Naive thymus-derived CD4-positive, alpha-beta T cell (primary cell): Measurements from ENCODE around the gene FAM89A. TPM values are rescaled to one million over a fixed set of nuclear protein-coding genes. Genes with fewer than 3 reads are reported as not detected.
"Not testable (repeated sequence)": the region's sequence is repeated elsewhere in the genome, so short reads cannot be mapped to it uniquely, and the experiment has no call there.

Experiments used
- ATAC-seq: fragments of 150-1000 bp; cut with Tn5 transposase; 2 replicates; pipeline ENCODE4 v1.10.0; 2021; ENCODE audit warnings: mild to moderate bottlenecking, moderate library complexity
- CTCF ChIA-PET: fragments of 350-600 bp; sonication (Branson Sonifier 250); formaldehyde crosslinking; loops from one replicate; lab custom pipeline; 2021; ENCODE audit warnings: antibody characterized with exemption; lab: Charles Lee
- POLR2A ChIA-PET: fragments of 350-600 bp; sonication (Branson Sonifier 250); formaldehyde crosslinking; loops from one replicate; lab custom pipeline; 2021; ENCODE audit warnings: antibody characterized with exemption, inconsistent platforms; lab: Charles Lee
- DNase-seq, 9 donors: peaks; one replicate each; pipeline versions ENCODE4 v3.0.0 to v3.0.0-alpha.2; 2020 to 2022; ENCODE audit warnings: mixed read lengths in 1 of 9
- H3K27ac ChIP-seq: one replicate; pipeline ENCODE4 v1.7.0; 2013; ENCODE audit warnings: mild to moderate bottlenecking, low read depth, low read length, moderate library complexity
- H3K27me3 ChIP-seq, 2 donors: one replicate each; pipeline ENCODE4 v1.7.0; 2013; ENCODE audit warnings: low read length in 2 of 2, mild to moderate bottlenecking in 2 of 2, moderate library complexity in 2 of 2; ENCODE audit not compliant: control insufficient read depth in 2 of 2, insufficient read depth in 2 of 2
- H3K36me3 ChIP-seq, 3 experiments: 1 replicate in 2 of 3; 2 replicates in 1 of 3; pipeline ENCODE4 v1.7.0; 2013; ENCODE audit warnings: low read length in 3 of 3, mild to moderate bottlenecking in 3 of 3, moderate library complexity in 1 of 3; ENCODE audit not compliant: insufficient read depth in 3 of 3, control insufficient read depth in 2 of 3
- H3K4me1 ChIP-seq, 2 donors: one replicate each; pipeline ENCODE4 v1.7.0; 2013; ENCODE audit warnings: low read length in 2 of 2, mild to moderate bottlenecking in 2 of 2, moderate library complexity in 1 of 2; ENCODE audit not compliant: control insufficient read depth in 2 of 2, insufficient read depth in 2 of 2
- H3K4me3 ChIP-seq: 2 replicates; pipeline ENCODE4 v1.7.0; 2013; ENCODE audit warnings: mild to moderate bottlenecking, low read length
- H3K9me3 ChIP-seq, 3 experiments: 1 replicate in 2 of 3; 2 replicates in 1 of 3; pipeline ENCODE4 v1.7.0; 2013; ENCODE audit warnings: low read length in 3 of 3; ENCODE audit not compliant: control insufficient read depth in 2 of 3
- H3K27ac Mint-ChIP-seq, 9 donors: one replicate each; pipeline ENCODE4 v1.8.0; 2020 to 2022; ENCODE audit warnings: mixed read lengths in 9 of 9, mild to moderate bottlenecking in 8 of 9, moderate library complexity in 5 of 9, inconsistent platforms in 2 of 9
- H3K27me3 Mint-ChIP-seq, 5 donors: one replicate each; pipeline ENCODE4 v1.8.0; 2021 to 2022; ENCODE audit warnings: mixed read lengths in 5 of 5, mild to moderate bottlenecking in 1 of 5
- H3K36me3 Mint-ChIP-seq, 5 donors: one replicate each; pipeline ENCODE4 v1.8.0; 2020 to 2022; ENCODE audit warnings: mixed read lengths in 5 of 5, mild to moderate bottlenecking in 3 of 5, inconsistent platforms in 1 of 5
- H3K4me1 Mint-ChIP-seq, 7 donors: one replicate each; pipeline ENCODE4 v1.8.0; 2020 to 2022; ENCODE audit warnings: mixed read lengths in 7 of 7, mild to moderate bottlenecking in 3 of 7, inconsistent platforms in 1 of 7
- H3K4me3 Mint-ChIP-seq, 10 donors: one replicate each; pipeline ENCODE4 v1.8.0; 2020 to 2022; ENCODE audit warnings: mild to moderate bottlenecking in 10 of 10, mixed read lengths in 10 of 10, moderate library complexity in 6 of 10, inconsistent platforms in 2 of 10
- H3K9me3 Mint-ChIP-seq, 11 donors: one replicate each; pipeline ENCODE4 v1.8.0; 2020 to 2022; ENCODE audit warnings: mixed read lengths in 11 of 11, mild to moderate bottlenecking in 4 of 11, inconsistent platforms in 1 of 11, moderate library complexity in 1 of 11
- intact Hi-C, 2 donors: fragments of 100-400 bp; cut with micrococcal nuclease; formaldehyde crosslinking; loops; one replicate each; pipeline ENCODE4 v1.15.1; 2023
- polyA plus RNA-seq, 2 donors: library from polyadenylated mRNA; unstranded; fragments of 300-500 nt; fragmentation: Illumina TruSeq; gene quantifications; one replicate each; pipeline ENCODE4 v1.2.3, GENCODE V29; 2021
- total RNA-seq, 6 experiments: library from RNA in 5 of 6; stranded (reverse) in 5 of 6; gene quantifications; 1 replicate in 5 of 6; 2 replicates in 1 of 6; pipeline ENCODE4 v1.2.3 and lab custom pipeline; 2021 to 2026

The FAM89A gene
- total and polyA plus RNA-seq, 7 experiments from 2014 or later: 4.5 to 12.0 (median 9.0) TPM

DNA sequence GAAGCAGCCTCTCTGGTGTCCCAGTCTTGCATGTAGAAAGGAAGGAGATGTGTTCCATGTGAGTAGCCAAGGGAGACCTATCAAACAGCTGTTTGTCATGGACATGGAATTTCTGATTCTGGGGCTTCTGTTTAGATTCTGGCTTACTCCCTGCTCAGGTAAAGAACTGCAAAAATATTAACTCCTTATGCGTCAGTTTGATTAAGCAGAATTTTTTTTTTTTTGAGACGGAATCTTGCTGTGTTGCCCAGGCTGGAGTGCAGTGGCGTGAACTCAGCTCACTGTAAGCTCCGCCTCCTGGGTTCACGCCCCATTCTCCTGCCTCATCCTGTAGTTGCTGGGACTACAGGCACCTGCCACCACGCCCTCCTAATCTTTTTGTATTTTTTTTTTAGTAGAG, 54.3 kb downstream of the FAM89A start:
- H3K4me1 Mint-ChIP-seq: peaks cover 4 to 34% (median 25%) of the 10 kb centered on the region in 7 donors
- ATAC-seq: no peak
- intact Hi-C loops: no loop called here
- no peak for DNase-seq
- H3K9me3 Mint-ChIP-seq: no peaks in the 10 kb centered on the region
- Histone ChIP-seq H3K27ac (no peak overlapping the region), H3K27me3 (no peaks in the 10 kb centered on the region), H3K36me3 (peaks cover 0 to 12% (median 5%) of the 10 kb centered on the region in 3 experiments), H3K4me3 (no peak overlapping the region), H3K4me1 (no peaks in the 10 kb centered on the region), H3K9me3 (no peaks in the 10 kb centered on the region)
- ChIA-PET POLR2A (interaction anchor here (0.6 to 0.7 kb wide), 3 partner anchors 10 to 1523 kb away, joined by 3 to 6 read pairs (median 3); no protein-coding TSS in a partner anchor), CTCF (interaction anchor here (0.6 to 1.2 kb wide), 2 partner anchors 47 to 91 kb away, joined by 4 to 7 read pairs; no protein-coding TSS in a partner anchor)
- no peak overlapping the region for H3K4me3 Mint-ChIP-seq
- peaks cover 0 to 19% (median 8%) of the 10 kb centered on the region in 5 donors for H3K36me3 Mint-ChIP-seq
- no peaks in the 10 kb centered on the region for H3K27me3 Mint-ChIP-seq
- peak overlapping the region in 1 of 9 donors; percentile 40 for H3K27ac Mint-ChIP-seq

DNA sequence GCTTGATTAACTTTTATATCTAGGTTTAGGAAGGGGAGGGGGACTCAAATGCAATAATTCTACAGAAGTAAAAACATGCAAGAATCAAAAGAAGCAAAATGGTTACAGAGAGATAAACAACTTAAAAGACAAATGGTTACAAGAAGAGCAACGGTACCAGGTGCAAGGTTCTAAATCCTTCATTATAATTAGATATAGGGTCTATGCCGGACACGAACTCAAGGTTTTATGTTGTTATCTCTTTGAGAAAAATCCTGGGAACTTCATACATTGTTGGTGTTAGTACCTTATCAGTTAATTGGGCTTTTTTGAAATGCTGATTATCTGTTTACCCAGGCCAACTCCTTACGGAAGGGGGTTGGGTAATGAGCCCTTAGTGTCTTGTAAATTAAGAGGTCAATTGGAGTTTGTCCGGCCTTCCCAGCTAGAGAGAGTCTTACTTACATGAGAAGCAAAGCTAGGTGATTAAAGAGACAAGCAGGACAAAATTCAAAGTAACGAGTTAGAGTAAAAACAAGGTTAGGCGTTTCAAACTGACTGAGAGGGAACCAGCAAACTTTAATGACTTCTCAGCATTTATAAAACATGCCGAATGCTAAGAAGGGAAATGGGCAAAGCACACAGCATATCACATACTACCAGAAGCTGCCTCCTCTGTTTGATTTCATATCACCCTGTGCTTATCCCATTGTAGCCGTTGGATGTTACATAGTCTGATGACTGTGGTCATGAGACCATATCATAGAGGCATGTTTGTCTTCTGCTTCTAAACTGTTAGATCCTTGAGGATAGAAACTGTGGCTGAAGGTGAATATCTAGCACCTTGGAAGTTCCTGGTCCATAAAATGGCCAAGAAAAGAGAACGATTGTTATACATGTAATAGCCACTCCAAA, 55.2 kb downstream of the FAM89A start:
- H3K27me3 Mint-ChIP-seq, H3K9me3 ChIP-seq, ATAC-seq, DNase-seq, H3K9me3 Mint-ChIP-seq, H3K27ac Mint-ChIP-seq, H3K27me3 ChIP-seq, H3K4me3 Mint-ChIP-seq, H3K4me3 ChIP-seq, intact Hi-C loops, H3K27ac ChIP-seq, H3K4me1 ChIP-seq, H3K36me3 ChIP-seq: not testable (repeated sequence)
- Mint-ChIP-seq H3K4me1 (peaks cover 9 to 34% (median 25%) of the 10 kb centered on the region in 7 donors), H3K36me3 (peaks cover 0 to 15% (median 8%) of the 10 kb centered on the region in 5 donors)
- POLR2A ChIA-PET: interaction anchor here (0.6 to 0.7 kb wide), 2 partner anchors 9 to 1523 kb away, joined by 3 to 6 read pairs; no protein-coding TSS in a partner anchor
- CTCF ChIA-PET: interaction anchor here (0.6 to 1.2 kb wide), 2 partner anchors 48 to 90 kb away, joined by 4 to 7 read pairs; no protein-coding TSS in a partner anchor

DNA sequence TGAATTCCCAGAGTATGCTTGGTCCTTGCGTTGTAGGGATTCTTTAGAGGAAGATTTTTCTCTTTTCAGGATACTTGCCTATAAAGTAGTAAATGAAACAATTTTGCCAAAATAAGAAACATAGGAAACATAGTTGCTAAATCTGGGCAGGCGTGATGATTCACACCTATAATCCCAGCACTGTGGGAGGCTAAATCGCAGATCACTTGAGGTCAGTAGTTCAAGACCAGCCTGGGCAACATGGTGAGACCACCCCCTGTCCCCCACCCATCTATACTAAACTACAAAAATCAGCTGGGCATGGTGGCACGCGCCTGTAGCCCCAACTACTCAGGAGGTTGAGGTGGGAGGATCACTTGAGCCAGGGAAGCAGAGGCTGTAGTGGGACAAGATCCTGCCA, 56.2 kb downstream of the FAM89A start:
- Mint-ChIP-seq H3K27me3 (no peaks in the 10 kb centered on the region), H3K36me3 (peaks cover 0 to 9% (median 7%) of the 10 kb centered on the region in 5 donors), H3K27ac (no peak overlapping the region), H3K4me3 (no peak overlapping the region), H3K9me3 (no peaks in the 10 kb centered on the region), H3K4me1 (peaks cover 13 to 37% (median 25%) of the 10 kb centered on the region in 7 donors)
- intact Hi-C loops: no loop called here
- Histone ChIP-seq H3K36me3 (peaks cover 0 to 10% (median 0%) of the 10 kb centered on the region in 3 experiments), H3K4me3 (no peak overlapping the region), H3K9me3 (no peaks in the 10 kb centered on the region), H3K27me3 (no peaks in the 10 kb centered on the region), H3K4me1 (peaks cover 9 to 10% of the 10 kb centered on the region in 2 donors), H3K27ac (no peak overlapping the region)
- ChIA-PET CTCF (no interaction called here), POLR2A (no interaction called here)
- DNase-seq (no peak), ATAC-seq (no peak)

DNA sequence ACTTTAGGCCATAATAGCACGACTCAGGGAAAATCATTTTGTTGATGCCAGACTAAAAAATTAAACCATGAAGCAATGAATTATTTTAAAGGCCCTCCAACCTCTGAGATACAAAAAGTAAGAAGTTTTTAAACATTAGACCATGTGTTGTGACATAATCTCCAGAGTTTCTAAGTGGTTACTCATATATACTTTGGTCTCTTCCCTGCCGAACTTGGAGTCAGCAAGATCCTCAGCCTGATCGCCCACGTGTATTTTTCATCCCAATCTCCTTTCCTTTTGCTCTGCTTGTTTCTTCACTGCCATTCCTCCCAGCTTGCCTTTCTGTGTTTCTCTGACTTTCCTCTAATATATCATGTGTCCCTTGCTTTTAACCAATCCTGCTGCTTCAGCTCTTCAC, 57.4 kb downstream of the FAM89A start:
- intact Hi-C loops: no loop called here
- no peaks in the 10 kb centered on the region for H3K27me3 Mint-ChIP-seq
- no peaks in the 10 kb centered on the region for H3K9me3 Mint-ChIP-seq
- H3K4me1 ChIP-seq: peaks cover 9 to 10% of the 10 kb centered on the region in 2 donors
- ATAC-seq (no peak), DNase-seq (no peak)
- ChIA-PET POLR2A (no interaction called here), CTCF (no interaction called here)
- H3K36me3 ChIP-seq: peaks cover 0 to 10% (median 0%) of the 10 kb centered on the region in 3 experiments
- no peak overlapping the region for H3K27ac Mint-ChIP-seq
- no peaks in the 10 kb centered on the region for H3K27me3 ChIP-seq
- H3K4me3 Mint-ChIP-seq: no peak overlapping the region
- H3K36me3 Mint-ChIP-seq: peaks cover 0 to 6% (median 5%) of the 10 kb centered on the region in 5 donors
- H3K4me1 Mint-ChIP-seq: peaks cover 13 to 35% (median 25%) of the 10 kb centered on the region in 7 donors
- H3K27ac ChIP-seq: no peak overlapping the region
- no peaks in the 10 kb centered on the region for H3K9me3 ChIP-seq
- H3K4me3 ChIP-seq: no peak overlapping the region

DNA sequence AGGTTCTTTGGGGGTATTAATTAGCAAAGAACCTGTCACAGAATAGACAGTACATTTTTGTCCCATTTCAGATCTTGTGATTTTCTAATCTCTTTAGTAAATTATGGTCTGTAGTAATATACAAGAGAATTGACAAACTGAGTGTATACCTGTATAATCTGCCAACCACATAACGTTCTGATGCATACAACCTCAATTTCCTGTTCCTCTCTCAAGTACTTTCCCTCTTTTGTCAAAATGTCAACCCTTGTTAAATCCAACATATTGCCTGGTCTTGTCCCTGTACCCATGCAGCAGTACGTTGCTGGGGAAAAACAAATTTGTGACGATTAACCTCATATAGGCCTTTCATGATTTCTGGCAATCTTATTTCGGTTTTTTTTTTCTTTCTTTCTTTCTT, 60.1 kb downstream of the FAM89A start:
- ChIA-PET CTCF (interaction anchor here (0.6 to 1.6 kb wide), 4 partner anchors 10 to 882 kb away, joined by 3 to 10 read pairs (median 4); no protein-coding TSS in a partner anchor), POLR2A (interaction anchor here (1.4 to 2.7 kb wide), 2 partner anchors 8 to 60 kb away, joined by 4 to 12 read pairs; partner anchors contain the start of gene FAM89A)
- intact Hi-C loops: loop anchor here (1.0 to 10.0 kb wide), 20 partner anchors 9 to 1635 kb away; partner anchors contain the start of genes CCSAP (in 2 of the 2), COG2 (in 2 of the 2), TSNAX (in 2 of the 2) and C1orf198 (in 1 of the 2)
- H3K4me1 ChIP-seq: peaks cover 26 to 28% of the 10 kb centered on the region in 2 donors
- Mint-ChIP-seq H3K4me1 (peaks cover 34 to 54% (median 41%) of the 10 kb centered on the region in 7 donors), H3K27me3 (no peaks in the 10 kb centered on the region), H3K4me3 (peak overlapping the region in 6 of 10 donors; percentile 94 to 99 (median 96)), H3K9me3 (no peaks in the 10 kb centered on the region), H3K27ac (peak overlapping the region in 6 of 9 donors; percentile 83 to 99 (median 94)), H3K36me3 (peaks cover 0 to 15% (median 4%) of the 10 kb centered on the region in 5 donors)
- H3K36me3 ChIP-seq: peaks cover 0 to 17% (median 0%) of the 10 kb centered on the region in 3 experiments
- H3K9me3 ChIP-seq: no peaks in the 10 kb centered on the region
- peak overlapping the region; percentile 71 for H3K4me3 ChIP-seq
- no peak for ATAC-seq
- H3K27me3 ChIP-seq: no peaks in the 10 kb centered on the region
- peak in 4 of 9 donors; percentile 9 to 34 (median 28) for DNase-seq
- peak overlapping the region; percentile 82 for H3K27ac ChIP-seq

DNA sequence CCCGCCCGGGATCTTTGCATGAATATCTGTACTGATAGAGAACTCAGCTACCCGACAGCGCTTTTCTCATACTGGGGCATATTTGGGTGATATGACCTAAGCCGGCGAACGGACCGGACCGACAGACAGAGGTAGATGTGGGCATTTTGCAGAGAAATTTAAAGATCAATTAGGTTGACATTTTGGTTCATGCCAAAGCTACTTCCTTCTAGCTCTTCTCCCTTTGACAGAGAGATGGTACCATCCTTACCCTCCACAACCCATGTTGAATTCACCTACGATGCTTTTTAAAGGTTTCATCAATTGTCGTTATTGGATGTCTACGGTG, 60.7 kb downstream of the FAM89A start:
- H3K4me1 Mint-ChIP-seq: peaks cover 34 to 52% (median 43%) of the 10 kb centered on the region in 7 donors
- H3K36me3 Mint-ChIP-seq: peaks cover 0 to 18% (median 4%) of the 10 kb centered on the region in 5 donors
- no peaks in the 10 kb centered on the region for H3K9me3 Mint-ChIP-seq
- peaks cover 0 to 17% (median 0%) of the 10 kb centered on the region in 3 experiments for H3K36me3 ChIP-seq
- H3K4me1 ChIP-seq: peaks cover 28 to 33% of the 10 kb centered on the region in 2 donors
- peak overlapping the region in 6 of 9 donors; percentile 83 to 99 (median 94) for H3K27ac Mint-ChIP-seq
- ChIA-PET POLR2A (interaction anchor here (0.6 to 2.7 kb wide), 6 partner anchors 10 to 549 kb away, joined by 3 to 12 read pairs (median 4); partner anchors contain the start of genes FAM89A and TSNAX), CTCF (interaction anchor here (0.6 to 1.6 kb wide), 11 partner anchors 10 to 881 kb away, joined by 3 to 10 read pairs (median 3); no protein-coding TSS in a partner anchor)
- H3K4me3 ChIP-seq: peak overlapping the region; percentile 71
- H3K27me3 ChIP-seq: no peaks in the 10 kb centered on the region
- peak overlapping the region in 6 of 10 donors; percentile 94 to 99 (median 96) for H3K4me3 Mint-ChIP-seq
- no peaks in the 10 kb centered on the region for H3K9me3 ChIP-seq
- H3K27ac ChIP-seq: peak overlapping the region; percentile 82
- DNase-seq (no peak), ATAC-seq (no peak)
- intact Hi-C loops: loop anchor here (1.0 to 10.0 kb wide), 20 partner anchors 8 to 1635 kb away; partner anchors contain the start of genes CCSAP (in 2 of the 2), COG2 (in 2 of the 2), TSNAX (in 2 of the 2) and C1orf198 (in 1 of the 2)
- H3K27me3 Mint-ChIP-seq: no peaks in the 10 kb centered on the region
